ENCODE measurements around the gene KCNQ1. TPM values are rescaled to one million over a fixed set of nuclear protein-coding genes. Genes with fewer than 3 reads are reported as not detected.

The KCNQ1 gene
- polyA plus RNA-seq, 2 donors = 0.31 to 0.52 TPM

- no peaks in the 10 kb centered on the region for H3K36me3 ChIP-seq (ENCODE audit: control insufficient read depth in 2 of 2, insufficient read depth in 2 of 2, low read length in 1 of 2)
- peaks cover 0 to 4% of the 10 kb centered on the region in 2 donors for H3K9me3 ChIP-seq (ENCODE audit: control insufficient read depth in 2 of 2, insufficient read depth in 1 of 2, low read depth in 1 of 2, low read length in 1 of 2)
- H3K4me3 ChIP-seq (ENCODE audit: low read depth in 1 of 2, low read length in 2 of 2) = no peak overlapping the region
- no peak overlapping the region for H3K27ac ChIP-seq (ENCODE audit: low read depth in 2 of 2, low read length in 1 of 2)
- no peaks in the 10 kb centered on the region for H3K27me3 ChIP-seq (ENCODE audit: control insufficient read depth in 1 of 2, insufficient read depth in 2 of 2, low read length in 2 of 2)
- no peaks in the 10 kb centered on the region for H3K4me1 ChIP-seq (ENCODE audit: control insufficient read depth in 2 of 2, insufficient read depth in 2 of 2, low read length in 1 of 2)
- WGBS, 2 donors = 46 to 62% methylated on average over 8 of the region's 8 CpGs
These were observed 264.6 kb downstream of the KCNQ1 start for GRCh38 chr11:2709429-2709828.

GRCh38 chr11:2711161-2711560 lies 266.4 kb downstream of the KCNQ1 start:
- Histone ChIP-seq H3K4me1 (ENCODE audit: control insufficient read depth in 2 of 2, insufficient read depth in 2 of 2, low read length in 1 of 2) (peaks cover 0 to 3% of the 10 kb centered on the region in 2 donors), H3K9me3 (ENCODE audit: control insufficient read depth in 2 of 2, insufficient read depth in 1 of 2, low read depth in 1 of 2, low read length in 1 of 2) (peaks cover 0 to 3% of the 10 kb centered on the region in 2 donors), H3K4me3 (ENCODE audit: low read depth in 1 of 2, low read length in 2 of 2) (no peak overlapping the region), H3K36me3 (ENCODE audit: control insufficient read depth in 2 of 2, insufficient read depth in 2 of 2, low read length in 1 of 2) (no peaks in the 10 kb centered on the region), H3K27ac (ENCODE audit: low read depth in 2 of 2, low read length in 1 of 2) (no peak overlapping the region), H3K27me3 (ENCODE audit: control insufficient read depth in 1 of 2, insufficient read depth in 2 of 2, low read length in 2 of 2) (no peaks in the 10 kb centered on the region)
- WGBS, 2 donors = 95 to 97% methylated on average over 6 of the region's 6 CpGs

- Histone ChIP-seq H3K4me1 (ENCODE audit: control insufficient read depth in 2 of 2, insufficient read depth in 2 of 2, low read length in 1 of 2) (peaks cover 0 to 3% of the 10 kb centered on the region in 2 donors), H3K27me3 (ENCODE audit: control insufficient read depth in 1 of 2, insufficient read depth in 2 of 2, low read length in 2 of 2) (no peaks in the 10 kb centered on the region), H3K9me3 (ENCODE audit: control insufficient read depth in 2 of 2, insufficient read depth in 1 of 2, low read depth in 1 of 2, low read length in 1 of 2) (no peaks in the 10 kb centered on the region), H3K36me3 (ENCODE audit: control insufficient read depth in 2 of 2, insufficient read depth in 2 of 2, low read length in 1 of 2) (no peaks in the 10 kb centered on the region), H3K27ac (ENCODE audit: low read depth in 2 of 2, low read length in 1 of 2) (no peak overlapping the region), H3K4me3 (ENCODE audit: low read depth in 1 of 2, low read length in 2 of 2) (no peak overlapping the region)
- WGBS, 2 donors = 88% methylated on average over 12 of the region's 12 CpGs
These were observed 268.3 kb downstream of the KCNQ1 start for GRCh38 chr11:2713094-2713493.

- 89 to 92% methylated on average over 26 of the region's 26 CpGs for WGBS, 2 donors
- Histone ChIP-seq H3K27ac (ENCODE audit: low read depth in 2 of 2, low read length in 1 of 2) (no peak overlapping the region), H3K9me3 (ENCODE audit: control insufficient read depth in 2 of 2, insufficient read depth in 1 of 2, low read depth in 1 of 2, low read length in 1 of 2) (no peaks in the 10 kb centered on the region)
These were observed 269.1 kb downstream of the KCNQ1 start for GRCh38 chr11:2713661-2714462.

GRCh38 chr11:2714463-2714800 lies 269.6 kb downstream of the KCNQ1 start:
- H3K4me1 ChIP-seq (ENCODE audit: control insufficient read depth in 2 of 2, insufficient read depth in 2 of 2, low read length in 1 of 2) = peaks cover 0 to 3% of the 10 kb centered on the region in 2 donors
- 90 to 92% methylated on average over 9 of the region's 9 CpGs for WGBS, 2 donors

More at GRCh38 chr11:2713661-2714462, 269.1 kb downstream of the KCNQ1 start:
- peaks cover 0 to 3% of the 10 kb centered on the region in 2 donors for H3K4me1 ChIP-seq (ENCODE audit: control insufficient read depth in 2 of 2, insufficient read depth in 2 of 2, low read length in 1 of 2)
- H3K36me3 ChIP-seq (ENCODE audit: control insufficient read depth in 2 of 2, insufficient read depth in 2 of 2, low read length in 1 of 2) = no peaks in the 10 kb centered on the region
- H3K4me3 ChIP-seq (ENCODE audit: low read depth in 1 of 2, low read length in 2 of 2) = no peak overlapping the region
- no peaks in the 10 kb centered on the region for H3K27me3 ChIP-seq (ENCODE audit: control insufficient read depth in 1 of 2, insufficient read depth in 2 of 2, low read length in 2 of 2)

GRCh38 chr11:2714871-2715270 lies 270.1 kb downstream of the KCNQ1 start:
- no peaks in the 10 kb centered on the region for H3K36me3 ChIP-seq (ENCODE audit: control insufficient read depth in 2 of 2, insufficient read depth in 2 of 2, low read length in 1 of 2)
- H3K9me3 ChIP-seq (ENCODE audit: control insufficient read depth in 2 of 2, insufficient read depth in 1 of 2, low read depth in 1 of 2, low read length in 1 of 2) = no peaks in the 10 kb centered on the region
- no peak overlapping the region for H3K27ac ChIP-seq (ENCODE audit: low read depth in 2 of 2, low read length in 1 of 2)
- no peak overlapping the region for H3K4me3 ChIP-seq (ENCODE audit: low read depth in 1 of 2, low read length in 2 of 2)
- 92 to 94% methylated on average over 7 of the region's 7 CpGs for WGBS, 2 donors
- H3K27me3 ChIP-seq (ENCODE audit: control insufficient read depth in 1 of 2, insufficient read depth in 2 of 2, low read length in 2 of 2) = no peaks in the 10 kb centered on the region
- H3K4me1 ChIP-seq (ENCODE audit: control insufficient read depth in 2 of 2, insufficient read depth in 2 of 2, low read length in 1 of 2) = peaks cover 0 to 3% of the 10 kb centered on the region in 2 donors

More at GRCh38 chr11:2714463-2714800, 269.6 kb downstream of the KCNQ1 start:
- H3K27ac ChIP-seq (ENCODE audit: low read depth in 2 of 2, low read length in 1 of 2) = no peak overlapping the region
- no peaks in the 10 kb centered on the region for H3K9me3 ChIP-seq (ENCODE audit: control insufficient read depth in 2 of 2, insufficient read depth in 1 of 2, low read depth in 1 of 2, low read length in 1 of 2)
- H3K36me3 ChIP-seq (ENCODE audit: control insufficient read depth in 2 of 2, insufficient read depth in 2 of 2, low read length in 1 of 2) = no peaks in the 10 kb centered on the region
- no peak overlapping the region for H3K4me3 ChIP-seq (ENCODE audit: low read depth in 1 of 2, low read length in 2 of 2)
- no peaks in the 10 kb centered on the region for H3K27me3 ChIP-seq (ENCODE audit: control insufficient read depth in 1 of 2, insufficient read depth in 2 of 2, low read length in 2 of 2)

GRCh38 chr11:2715716-2716350 lies 271.0 kb downstream of the KCNQ1 start:
- 91 to 94% methylated on average over 15 of the region's 15 CpGs for WGBS, 2 donors
- Histone ChIP-seq H3K4me1 (ENCODE audit: control insufficient read depth in 2 of 2, insufficient read depth in 2 of 2, low read length in 1 of 2) (peaks cover 0 to 3% of the 10 kb centered on the region in 2 donors), H3K27me3 (ENCODE audit: control insufficient read depth in 1 of 2, insufficient read depth in 2 of 2, low read length in 2 of 2) (no peaks in the 10 kb centered on the region), H3K9me3 (ENCODE audit: control insufficient read depth in 2 of 2, insufficient read depth in 1 of 2, low read depth in 1 of 2, low read length in 1 of 2) (no peaks in the 10 kb centered on the region), H3K27ac (ENCODE audit: low read depth in 2 of 2, low read length in 1 of 2) (no peak overlapping the region), H3K36me3 (ENCODE audit: control insufficient read depth in 2 of 2, insufficient read depth in 2 of 2, low read length in 1 of 2) (no peaks in the 10 kb centered on the region), H3K4me3 (ENCODE audit: low read depth in 1 of 2, low read length in 2 of 2) (no peak overlapping the region)

- Histone ChIP-seq H3K4me1 (ENCODE audit: control insufficient read depth in 2 of 2, insufficient read depth in 2 of 2, low read length in 1 of 2) (peaks cover 0 to 3% of the 10 kb centered on the region in 2 donors), H3K27ac (ENCODE audit: low read depth in 2 of 2, low read length in 1 of 2) (no peak overlapping the region)
These were observed 271.7 kb downstream of the KCNQ1 start for GRCh38 chr11:2716376-2717095.

GRCh38 chr11:2717561-2718325 lies 272.9 kb downstream of the KCNQ1 start:
- H3K9me3 ChIP-seq (ENCODE audit: control insufficient read depth in 2 of 2, insufficient read depth in 1 of 2, low read depth in 1 of 2, low read length in 1 of 2) = no peaks in the 10 kb centered on the region
- H3K4me1 ChIP-seq (ENCODE audit: control insufficient read depth in 2 of 2, insufficient read depth in 2 of 2, low read length in 1 of 2) = peaks cover 0 to 3% of the 10 kb centered on the region in 2 donors
- H3K4me3 ChIP-seq (ENCODE audit: low read depth in 1 of 2, low read length in 2 of 2) = no peak overlapping the region
- no peaks in the 10 kb centered on the region for H3K36me3 ChIP-seq (ENCODE audit: control insufficient read depth in 2 of 2, insufficient read depth in 2 of 2, low read length in 1 of 2)
- WGBS, 2 donors = 63 to 66% methylated on average over 22 of the region's 22 CpGs
- no peaks in the 10 kb centered on the region for H3K27me3 ChIP-seq (ENCODE audit: control insufficient read depth in 1 of 2, insufficient read depth in 2 of 2, low read length in 2 of 2)
- no peak overlapping the region for H3K27ac ChIP-seq (ENCODE audit: low read depth in 2 of 2, low read length in 1 of 2)

More at GRCh38 chr11:2716376-2717095, 271.7 kb downstream of the KCNQ1 start:
- Histone ChIP-seq H3K36me3 (ENCODE audit: control insufficient read depth in 2 of 2, insufficient read depth in 2 of 2, low read length in 1 of 2) (no peaks in the 10 kb centered on the region), H3K27me3 (ENCODE audit: control insufficient read depth in 1 of 2, insufficient read depth in 2 of 2, low read length in 2 of 2) (no peaks in the 10 kb centered on the region), H3K9me3 (ENCODE audit: control insufficient read depth in 2 of 2, insufficient read depth in 1 of 2, low read depth in 1 of 2, low read length in 1 of 2) (no peaks in the 10 kb centered on the region), H3K4me3 (ENCODE audit: low read depth in 1 of 2, low read length in 2 of 2) (no peak overlapping the region)
- WGBS, 2 donors = 87 to 88% methylated on average over 14 of the region's 14 CpGs

Measured in esophagus (tissue), 2 donors.